ENCODE measurements around the gene CDON.

The CDON gene

GRCh38 chr11:126080161-126080941 is 17.7 kb upstream of the CDON start:
- Histone ChIP-seq H3K4me3 (ENCODE audit: low read depth, low read length, poor library complexity, severe bottlenecking) (no peak overlapping the region), H3K27ac (ENCODE audit: low read depth, low read length, poor library complexity, severe bottlenecking) (no peak overlapping the region), H4K20me1 (ENCODE audit: insufficient read depth, low read length) (no peaks in the 10 kb centered on the region), H3K9me2 (ENCODE audit: low read depth, low read length) (no peaks in the 10 kb centered on the region), H3K4me2 (ENCODE audit: low read length) (no peak overlapping the region), H3K4me1 (ENCODE audit: insufficient read depth, low read length, severe bottlenecking) (no peaks in the 10 kb centered on the region), H3K9me3 (ENCODE audit: low read length) (no peaks in the 10 kb centered on the region), H3K36me3 (ENCODE audit: insufficient read depth, low read length) (no peaks in the 10 kb centered on the region), H3K27me3 (ENCODE audit: insufficient read depth, low read length) (no peaks in the 10 kb centered on the region), H3K79me2 (ENCODE audit: insufficient read depth, low read length) (no peaks in the 10 kb centered on the region), H3K9ac (ENCODE audit: low read length) (no peak overlapping the region), H3F3A (ENCODE audit: insufficient read depth, low read length) (no peaks in the 10 kb centered on the region), H2AFZ (ENCODE audit: low read length) (no peak overlapping the region)
- no peak for TF ChIP-seq EZH2 (IDR thresholded peaks at IDR 0.05; ENCODE audit: borderline replicate concordance, low read length)
- TF ChIP-seq CTCF (IDR thresholded peaks at IDR 0.05; ENCODE audit: low read length), result no peak

GRCh38 chr11:126079621-126080124 is 17.0 kb upstream of the CDON start:
- Histone ChIP-seq H3K9ac (ENCODE audit: low read length) (no peak overlapping the region), H2AFZ (ENCODE audit: low read length) (no peak overlapping the region), H3K9me3 (ENCODE audit: low read length) (no peaks in the 10 kb centered on the region), H4K20me1 (ENCODE audit: insufficient read depth, low read length) (no peaks in the 10 kb centered on the region), H3K9me2 (ENCODE audit: low read depth, low read length) (no peaks in the 10 kb centered on the region), H3K36me3 (ENCODE audit: insufficient read depth, low read length) (no peaks in the 10 kb centered on the region), H3K4me1 (ENCODE audit: insufficient read depth, low read length, severe bottlenecking) (no peaks in the 10 kb centered on the region), H3K27ac (ENCODE audit: low read depth, low read length, poor library complexity, severe bottlenecking) (no peak overlapping the region), H3K4me2 (ENCODE audit: low read length) (no peak overlapping the region), H3F3A (ENCODE audit: insufficient read depth, low read length) (no peaks in the 10 kb centered on the region), H3K79me2 (ENCODE audit: insufficient read depth, low read length) (no peaks in the 10 kb centered on the region), H3K4me3 (ENCODE audit: low read depth, low read length, poor library complexity, severe bottlenecking) (no peak overlapping the region), H3K27me3 (ENCODE audit: insufficient read depth, low read length) (no peaks in the 10 kb centered on the region)
- TF ChIP-seq EZH2 (IDR thresholded peaks at IDR 0.05; ENCODE audit: borderline replicate concordance, low read length), result no peak
- TF ChIP-seq CTCF (IDR thresholded peaks at IDR 0.05; ENCODE audit: low read length), result no peak

- no peaks in the 10 kb centered on the region for H3K36me3 ChIP-seq (ENCODE audit: insufficient read depth, low read length)
- no peak overlapping the region for H3K27ac ChIP-seq (ENCODE audit: low read depth, low read length, poor library complexity, severe bottlenecking)
- no peaks in the 10 kb centered on the region for H3K27me3 ChIP-seq (ENCODE audit: insufficient read depth, low read length)
- H3K4me1 ChIP-seq (ENCODE audit: insufficient read depth, low read length, severe bottlenecking), result no peaks in the 10 kb centered on the region
- no peak overlapping the region for H3K4me2 ChIP-seq (ENCODE audit: low read length)
- no peak for TF ChIP-seq EZH2 (IDR thresholded peaks at IDR 0.05; ENCODE audit: borderline replicate concordance, low read length)
- no peak for TF ChIP-seq CTCF (IDR thresholded peaks at IDR 0.05; ENCODE audit: low read length)
- no peaks in the 10 kb centered on the region for H3K9me3 ChIP-seq (ENCODE audit: low read length)
- H2AFZ ChIP-seq (ENCODE audit: low read length), result no peak overlapping the region
- no peak overlapping the region for H3K9ac ChIP-seq (ENCODE audit: low read length)
- no peaks in the 10 kb centered on the region for H3K9me2 ChIP-seq (ENCODE audit: low read depth, low read length)
- H4K20me1 ChIP-seq (ENCODE audit: insufficient read depth, low read length), result no peaks in the 10 kb centered on the region
- H3K4me3 ChIP-seq (ENCODE audit: low read depth, low read length, poor library complexity, severe bottlenecking), result no peak overlapping the region
- H3F3A ChIP-seq (ENCODE audit: insufficient read depth, low read length), result no peaks in the 10 kb centered on the region
- no peaks in the 10 kb centered on the region for H3K79me2 ChIP-seq (ENCODE audit: insufficient read depth, low read length)
These were observed 14.0 kb upstream of the CDON start for GRCh38 chr11:126076641-126077040.
